GM10248 (cell line): ENCODE data around the gene FAM199X.
A peak's percentile ranks its signal among the peaks of the same experiment; 100 is the strongest.

Experiments used
- CTCF ChIA-PET: fragments of 300-600 bp; sonication (Branson Sonifier 250); formaldehyde crosslinking; extraction: SDS; loops from one replicate; lab custom pipeline; 2021; ENCODE audit warnings: antibody characterized with exemption; lab: Yijun Ruan, JAX
- POLR2A ChIA-PET: fragments of 350-650 bp; sonication (Branson Sonifier 250); formaldehyde crosslinking; extraction: SDS; loops from one replicate; lab custom pipeline; 2020; ENCODE audit warnings: antibody characterized with exemption; lab: Yijun Ruan, JAX
- DNase-seq: peaks from one replicate; pipeline ENCODE4 v3.0.0; 2012; ENCODE audit errors: extremely low spot score
- CTCF ChIP-seq: IDR thresholded peaks from 2 replicates; pipeline ENCODE4 v1.5.1; 2012; ENCODE audit warnings: mild to moderate bottlenecking, low read depth; ENCODE audit errors: extremely low read depth, missing control alignments, control extremely low read depth

The FAM199X gene

GRCh38 chrX:104165894-104166734 is at the start of gene FAM199X:
Gene FAM199X (plus strand): TSS chrX:104166453. CDS start chrX:104166786, 333 bp downstream.
- CTCF ChIA-PET: interaction anchor here (0.8 to 2.6 kb wide), 8 partner anchors 8 to 47 kb away, joined by 3 to 23 read pairs (median 3); partner anchors contain the start of gene SLC25A53
- peak; percentile 45 for TF ChIP-seq CTCF
- DNase-seq: peak; percentile 90
- POLR2A ChIA-PET: interaction anchor here (2.7 kb wide), 1 partner anchor 9 kb away, joined by 13 read pairs; the partner anchor contains the start of gene SLC25A53

- POLR2A ChIA-PET: no interaction called here
- TF ChIP-seq CTCF: no peak
- CTCF ChIA-PET: no interaction called here
- DNase-seq: no peak
Observed at GRCh38 chrX:104117759-104118158, 48.5 kb upstream of the FAM199X start.

- DNase-seq: no peak
- ChIA-PET POLR2A (no interaction called here), CTCF (interaction anchor here (1.0 to 1.5 kb wide), 3 partner anchors 7 to 274 kb away, joined by 3 to 5 read pairs (median 4); partner anchors contain the start of gene FAM199X)
- TF ChIP-seq CTCF: no peak
Observed at GRCh38 chrX:104118765-104119164, 47.5 kb upstream of the FAM199X start.

GRCh38 chrX:104122829-104123228 is 43.4 kb upstream of the FAM199X start:
- CTCF ChIA-PET: interaction anchor here (1.2 to 1.5 kb wide), 2 partner anchors 9 to 14 kb away, joined by 3 to 8 read pairs; no protein-coding TSS in a partner anchor
- POLR2A ChIA-PET: no interaction called here
- no peak for TF ChIP-seq CTCF
- no peak for DNase-seq

GRCh38 chrX:104126856-104127255 is 39.4 kb upstream of the FAM199X start:
- DNase-seq: no peak
- CTCF ChIA-PET: interaction anchor here (0.8 to 1.6 kb wide), 3 partner anchors 9 to 39 kb away, joined by 3 to 4 read pairs (median 3); partner anchors contain the start of gene FAM199X
- TF ChIP-seq CTCF: no peak
- POLR2A ChIA-PET: no interaction called here

GRCh38 chrX:104130808-104131207 is 35.4 kb upstream of the FAM199X start:
- CTCF ChIA-PET: no interaction called here
- no peak for TF ChIP-seq CTCF
- POLR2A ChIA-PET: no interaction called here
- no peak for DNase-seq
